ENCODE data around the gene CDKL1. TPM values are rescaled to one million over a fixed set of nuclear protein-coding genes. Genes with fewer than 3 reads are reported as not detected.

The CDKL1 gene
- total RNA-seq, 1 experiment from 2014 or later = 3.6 TPM

- ChIA-PET POLR2A (no interaction called here), CTCF (no interaction called here)
Measured at GRCh38 chr14:50339178-50339804, 57.4 kb downstream of the CDKL1 start.

DNA sequence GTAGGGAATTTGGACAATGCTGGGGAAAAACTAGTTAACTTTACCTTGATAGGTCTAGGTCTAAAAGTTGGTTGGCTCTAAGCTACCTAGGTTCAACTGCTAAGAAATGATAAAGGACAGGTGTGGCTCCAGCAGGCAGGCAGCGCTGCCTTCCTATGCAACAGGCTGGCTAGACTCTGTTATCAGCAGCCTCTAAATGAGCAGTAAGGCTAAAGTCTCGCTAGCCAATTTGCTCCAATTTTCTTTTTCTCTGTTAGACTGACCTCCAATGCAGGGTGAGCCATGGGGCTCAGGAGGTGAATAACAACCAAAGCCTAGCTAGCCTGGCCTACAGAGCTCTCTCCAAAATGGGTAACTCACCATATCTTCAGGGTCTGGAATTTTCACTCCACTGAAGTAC is 58.1 kb downstream of the CDKL1 start:
- no peaks in the 10 kb centered on the region for H3K27me3 Mint-ChIP-seq (ENCODE audit: low read depth)
- DNase-seq (ENCODE audit: low spot score) (no peak), ATAC-seq (no peak)
- CTCF ChIA-PET = interaction anchor here (4.0 kb wide), 1 partner anchor 18 kb away, joined by 24 read pairs; no protein-coding TSS in a partner anchor
- POLR2A ChIA-PET = no interaction called here
- no peaks in the 10 kb centered on the region for H3K9me3 Mint-ChIP-seq
- no peak overlapping the region for H3K4me3 Mint-ChIP-seq
- H3K36me3 Mint-ChIP-seq = no peaks in the 10 kb centered on the region
- H3K4me1 Mint-ChIP-seq = peaks cover 27% of the 10 kb centered on the region
- no peak overlapping the region for H3K27ac Mint-ChIP-seq
- no peak for TF ChIP-seq FOXK1 (CRISPR knock-in tag; IDR thresholded peaks at IDR 0.05)
- TF ChIP-seq IRF2 (CRISPR knock-in tag; IDR thresholded peaks at IDR 0.05; ENCODE audit: borderline replicate concordance, low read depth) = no peak
- TF ChIP-seq ZNF396 (CRISPR knock-in tag; IDR thresholded peaks at IDR 0.05; ENCODE audit: borderline replicate concordance) = no peak
- no peak for TF ChIP-seq ZNF416 (CRISPR knock-in tag; IDR thresholded peaks at IDR 0.05)
- TF ChIP-seq ERG (CRISPR knock-in tag; IDR thresholded peaks at IDR 0.05) = no peak
- no peak for TF ChIP-seq ELF4 (CRISPR knock-in tag; IDR thresholded peaks at IDR 0.05; ENCODE audit: low read depth)
- TF ChIP-seq, protein P1, sequence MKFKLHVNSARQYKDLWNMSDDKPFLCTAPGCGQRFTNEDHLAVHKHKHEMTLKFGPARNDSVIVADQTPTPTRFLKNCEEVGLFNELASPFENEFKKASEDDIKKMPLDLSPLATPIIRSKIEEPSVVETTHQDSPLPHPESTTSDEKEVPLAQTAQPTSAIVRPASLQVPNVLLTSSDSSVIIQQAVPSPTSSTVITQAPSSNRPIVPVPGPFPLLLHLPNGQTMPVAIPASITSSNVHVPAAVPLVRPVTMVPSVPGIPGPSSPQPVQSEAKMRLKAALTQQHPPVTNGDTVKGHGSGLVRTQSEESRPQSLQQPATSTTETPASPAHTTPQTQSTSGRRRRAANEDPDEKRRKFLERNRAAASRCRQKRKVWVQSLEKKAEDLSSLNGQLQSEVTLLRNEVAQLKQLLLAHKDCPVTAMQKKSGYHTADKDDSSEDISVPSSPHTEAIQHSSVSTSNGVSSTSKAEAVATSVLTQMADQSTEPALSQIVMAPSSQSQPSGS (CRISPR knock-in tag; IDR thresholded peaks at IDR 0.05; ENCODE audit: borderline replicate concordance, low read depth) = no peak
- TF ChIP-seq ZNF317 (CRISPR knock-in tag; IDR thresholded peaks at IDR 0.05; ENCODE audit: borderline replicate concordance, low read depth) = no peak
- TF ChIP-seq NR2C2 (CRISPR knock-in tag; IDR thresholded peaks at IDR 0.05) = no peak
- TF ChIP-seq ZBTB43 (CRISPR knock-in tag; IDR thresholded peaks at IDR 0.05) = no peak
- no peak for TF ChIP-seq KAT7 (CRISPR knock-in tag; IDR thresholded peaks at IDR 0.05; ENCODE audit: borderline replicate concordance)

More at GRCh38 chr14:50339178-50339804, 57.4 kb downstream of the CDKL1 start:
- H3K4me3 Mint-ChIP-seq = no peak overlapping the region
- H3K27me3 Mint-ChIP-seq (ENCODE audit: low read depth) = no peaks in the 10 kb centered on the region
- no peak for ATAC-seq
- no peak for TF ChIP-seq ATF6 (CRISPR knock-in tag; IDR thresholded peaks at IDR 0.05)
- TF ChIP-seq, protein P2, sequence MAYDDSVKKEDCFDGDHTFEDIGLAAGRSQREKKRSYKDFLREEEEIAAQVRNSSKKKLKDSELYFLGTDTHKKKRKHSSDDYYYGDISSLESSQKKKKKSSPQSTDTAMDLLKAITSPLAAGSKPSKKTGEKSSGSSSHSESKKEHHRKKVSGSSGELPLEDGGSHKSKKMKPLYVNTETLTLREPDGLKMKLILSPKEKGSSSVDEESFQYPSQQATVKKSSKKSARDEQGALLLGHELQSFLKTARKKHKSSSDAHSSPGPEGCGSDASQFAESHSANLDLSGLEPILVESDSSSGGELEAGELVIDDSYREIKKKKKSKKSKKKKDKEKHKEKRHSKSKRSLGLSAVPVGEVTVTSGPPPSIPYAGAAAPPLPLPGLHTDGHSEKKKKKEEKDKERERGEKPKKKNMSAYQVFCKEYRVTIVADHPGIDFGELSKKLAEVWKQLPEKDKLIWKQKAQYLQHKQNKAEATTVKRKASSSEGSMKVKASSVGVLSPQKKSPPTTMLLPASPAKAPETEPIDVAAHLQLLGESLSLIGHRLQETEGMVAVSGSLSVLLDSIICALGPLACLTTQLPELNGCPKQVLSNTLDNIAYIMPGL (CRISPR knock-in tag; IDR thresholded peaks at IDR 0.05) = no peak
- TF ChIP-seq EMX1 (CRISPR knock-in tag; IDR thresholded peaks at IDR 0.05) = no peak
- no peak for TF ChIP-seq JUN (CRISPR knock-in tag; IDR thresholded peaks at IDR 0.05)
- no peak for TF ChIP-seq ZNF416 (CRISPR knock-in tag; IDR thresholded peaks at IDR 0.05)
- TF ChIP-seq NFE2L1 (CRISPR knock-in tag; IDR thresholded peaks at IDR 0.05) = no peak
- no peak for TF ChIP-seq KAT7 (CRISPR knock-in tag; IDR thresholded peaks at IDR 0.05; ENCODE audit: borderline replicate concordance)
- TF ChIP-seq CREB1 (CRISPR knock-in tag; IDR thresholded peaks at IDR 0.05) = no peak
- no peak for TF ChIP-seq ATF1 (CRISPR knock-in tag; IDR thresholded peaks at IDR 0.05)
- TF ChIP-seq FOXP1 (CRISPR knock-in tag; IDR thresholded peaks at IDR 0.05; ENCODE audit: borderline replicate concordance) = no peak
- TF ChIP-seq, protein P3, sequence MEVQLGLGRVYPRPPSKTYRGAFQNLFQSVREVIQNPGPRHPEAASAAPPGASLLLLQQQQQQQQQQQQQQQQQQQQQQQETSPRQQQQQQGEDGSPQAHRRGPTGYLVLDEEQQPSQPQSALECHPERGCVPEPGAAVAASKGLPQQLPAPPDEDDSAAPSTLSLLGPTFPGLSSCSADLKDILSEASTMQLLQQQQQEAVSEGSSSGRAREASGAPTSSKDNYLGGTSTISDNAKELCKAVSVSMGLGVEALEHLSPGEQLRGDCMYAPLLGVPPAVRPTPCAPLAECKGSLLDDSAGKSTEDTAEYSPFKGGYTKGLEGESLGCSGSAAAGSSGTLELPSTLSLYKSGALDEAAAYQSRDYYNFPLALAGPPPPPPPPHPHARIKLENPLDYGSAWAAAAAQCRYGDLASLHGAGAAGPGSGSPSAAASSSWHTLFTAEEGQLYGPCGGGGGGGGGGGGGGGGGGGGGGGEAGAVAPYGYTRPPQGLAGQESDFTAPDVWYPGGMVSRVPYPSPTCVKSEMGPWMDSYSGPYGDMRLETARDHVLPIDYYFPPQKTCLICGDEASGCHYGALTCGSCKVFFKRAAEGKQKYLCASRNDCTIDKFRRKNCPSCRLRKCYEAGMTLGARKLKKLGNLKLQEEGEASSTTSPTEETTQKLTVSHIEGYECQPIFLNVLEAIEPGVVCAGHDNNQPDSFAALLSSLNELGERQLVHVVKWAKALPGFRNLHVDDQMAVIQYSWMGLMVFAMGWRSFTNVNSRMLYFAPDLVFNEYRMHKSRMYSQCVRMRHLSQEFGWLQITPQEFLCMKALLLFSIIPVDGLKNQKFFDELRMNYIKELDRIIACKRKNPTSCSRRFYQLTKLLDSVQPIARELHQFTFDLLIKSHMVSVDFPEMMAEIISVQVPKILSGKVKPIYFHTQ (CRISPR knock-in tag; IDR thresholded peaks at IDR 0.05) = no peak
- TF ChIP-seq, protein P4, sequence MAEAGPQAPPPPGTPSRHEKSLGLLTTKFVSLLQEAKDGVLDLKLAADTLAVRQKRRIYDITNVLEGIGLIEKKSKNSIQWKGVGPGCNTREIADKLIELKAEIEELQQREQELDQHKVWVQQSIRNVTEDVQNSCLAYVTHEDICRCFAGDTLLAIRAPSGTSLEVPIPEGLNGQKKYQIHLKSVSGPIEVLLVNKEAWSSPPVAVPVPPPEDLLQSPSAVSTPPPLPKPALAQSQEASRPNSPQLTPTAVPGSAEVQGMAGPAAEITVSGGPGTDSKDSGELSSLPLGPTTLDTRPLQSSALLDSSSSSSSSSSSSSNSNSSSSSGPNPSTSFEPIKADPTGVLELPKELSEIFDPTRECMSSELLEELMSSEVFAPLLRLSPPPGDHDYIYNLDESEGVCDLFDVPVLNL (CRISPR knock-in tag; IDR thresholded peaks at IDR 0.05; ENCODE audit: borderline replicate concordance, low read depth) = no peak
- no peak for TF ChIP-seq ELF4 (CRISPR knock-in tag; IDR thresholded peaks at IDR 0.05; ENCODE audit: low read depth)
- H3K36me3 Mint-ChIP-seq = no peaks in the 10 kb centered on the region
- H3K9me3 Mint-ChIP-seq = no peaks in the 10 kb centered on the region
- H3K4me1 Mint-ChIP-seq = peaks cover 26% of the 10 kb centered on the region
- DNase-seq (ENCODE audit: low spot score) = no peak
- H3K27ac Mint-ChIP-seq = no peak overlapping the region; the same call in 1 of the 2 replicates

All from WTC11 (cell line).